Type B pancreatic cell (in vitro differentiated cells): ENCODE results near the gene ELP2. TPM values are rescaled to one million over a fixed set of nuclear protein-coding genes. Genes with fewer than 3 reads are reported as not detected.

Experiments
- DNase-seq: peaks from one replicate; pipeline ENCODE4 v3.0.0; 2021; ENCODE audit warnings: mixed read lengths; ENCODE audit not compliant: unreplicated experiment; ENCODE audit errors: extremely low spot score
- H3K27ac Mint-ChIP-seq: 2 replicates; pipeline ENCODE4 v1.8.0; 2021; ENCODE audit warnings: mild to moderate bottlenecking, mixed read lengths
- H3K27me3 Mint-ChIP-seq: 2 replicates; pipeline ENCODE4 v1.8.0; 2021; ENCODE audit warnings: mixed read lengths
- H3K36me3 Mint-ChIP-seq: 2 replicates; pipeline ENCODE4 v1.8.0; 2021; ENCODE audit warnings: mixed read lengths
- H3K4me1 Mint-ChIP-seq: one replicate; pipeline ENCODE4 v1.8.0; 2021; ENCODE audit warnings: mixed read lengths; ENCODE audit not compliant: unreplicated experiment
- H3K4me3 Mint-ChIP-seq: 2 replicates; pipeline ENCODE4 v1.8.0; 2021; ENCODE audit warnings: mild to moderate bottlenecking, mixed read lengths
- H3K9me3 Mint-ChIP-seq: 2 replicates; pipeline ENCODE4 v1.8.0; 2021; ENCODE audit warnings: mixed read lengths
- total RNA-seq: library from RNA; stranded (reverse); gene quantifications from 2 replicates; pipeline ENCODE4 v1.2.1, GENCODE V29; 2021; ENCODE audit warnings: low replicate concordance
- TF ChIP-seq, protein P1 (sequence below): fragments of 200-600 bp; sonication (generic); conservative IDR thresholded peaks from 2 replicates; pipeline ENCODE4 v1.5.0; 2021; ENCODE audit warnings: antibody characterized with exemption, mild to moderate bottlenecking

The ELP2 gene
- total RNA-seq, 1 donor from 2014 or later: 94.6 TPM

DNA sequence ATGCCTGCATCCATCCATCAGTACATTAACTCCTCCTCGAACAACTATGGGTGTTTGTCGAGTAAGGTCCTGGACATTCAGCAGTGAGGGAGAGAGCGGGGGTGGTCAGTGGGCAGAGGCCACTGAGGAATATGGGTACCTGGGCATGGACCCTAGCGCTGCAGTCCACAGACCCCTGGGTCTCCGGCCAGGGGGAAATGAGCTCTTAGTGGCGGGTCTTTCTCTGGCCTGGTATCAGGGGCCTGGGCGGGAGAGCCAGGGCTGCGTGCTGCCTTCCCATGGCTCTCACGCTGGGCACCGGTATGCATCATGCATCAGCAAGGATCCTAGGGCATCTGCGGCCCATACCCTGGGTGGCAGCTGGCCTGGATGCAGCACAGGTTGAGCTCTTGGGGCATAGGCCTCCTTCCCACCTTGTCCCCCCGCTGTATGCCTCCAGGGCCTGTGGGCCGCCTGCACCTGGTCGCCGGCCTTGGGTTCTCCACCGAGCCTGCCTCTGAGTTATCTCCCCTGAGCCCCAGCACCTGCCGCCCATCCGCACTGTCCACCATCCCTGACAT is 56.3 kb downstream of the ELP2 start:
- peak overlapping the region; percentile 91 for H3K4me3 Mint-ChIP-seq
- H3K27ac Mint-ChIP-seq: no peak overlapping the region
- TF ChIP-seq, protein P1, sequence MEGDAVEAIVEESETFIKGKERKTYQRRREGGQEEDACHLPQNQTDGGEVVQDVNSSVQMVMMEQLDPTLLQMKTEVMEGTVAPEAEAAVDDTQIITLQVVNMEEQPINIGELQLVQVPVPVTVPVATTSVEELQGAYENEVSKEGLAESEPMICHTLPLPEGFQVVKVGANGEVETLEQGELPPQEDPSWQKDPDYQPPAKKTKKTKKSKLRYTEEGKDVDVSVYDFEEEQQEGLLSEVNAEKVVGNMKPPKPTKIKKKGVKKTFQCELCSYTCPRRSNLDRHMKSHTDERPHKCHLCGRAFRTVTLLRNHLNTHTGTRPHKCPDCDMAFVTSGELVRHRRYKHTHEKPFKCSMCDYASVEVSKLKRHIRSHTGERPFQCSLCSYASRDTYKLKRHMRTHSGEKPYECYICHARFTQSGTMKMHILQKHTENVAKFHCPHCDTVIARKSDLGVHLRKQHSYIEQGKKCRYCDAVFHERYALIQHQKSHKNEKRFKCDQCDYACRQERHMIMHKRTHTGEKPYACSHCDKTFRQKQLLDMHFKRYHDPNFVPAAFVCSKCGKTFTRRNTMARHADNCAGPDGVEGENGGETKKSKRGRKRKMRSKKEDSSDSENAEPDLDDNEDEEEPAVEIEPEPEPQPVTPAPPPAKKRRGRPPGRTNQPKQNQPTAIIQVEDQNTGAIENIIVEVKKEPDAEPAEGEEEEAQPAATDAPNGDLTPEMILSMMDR: no peak
- no peaks in the 10 kb centered on the region for H3K36me3 Mint-ChIP-seq
- peaks cover 4% of the 10 kb centered on the region for H3K4me1 Mint-ChIP-seq
- H3K9me3 Mint-ChIP-seq: no peaks in the 10 kb centered on the region
- no peak for DNase-seq
- peaks cover 41% of the 10 kb centered on the region for H3K27me3 Mint-ChIP-seq

DNA sequence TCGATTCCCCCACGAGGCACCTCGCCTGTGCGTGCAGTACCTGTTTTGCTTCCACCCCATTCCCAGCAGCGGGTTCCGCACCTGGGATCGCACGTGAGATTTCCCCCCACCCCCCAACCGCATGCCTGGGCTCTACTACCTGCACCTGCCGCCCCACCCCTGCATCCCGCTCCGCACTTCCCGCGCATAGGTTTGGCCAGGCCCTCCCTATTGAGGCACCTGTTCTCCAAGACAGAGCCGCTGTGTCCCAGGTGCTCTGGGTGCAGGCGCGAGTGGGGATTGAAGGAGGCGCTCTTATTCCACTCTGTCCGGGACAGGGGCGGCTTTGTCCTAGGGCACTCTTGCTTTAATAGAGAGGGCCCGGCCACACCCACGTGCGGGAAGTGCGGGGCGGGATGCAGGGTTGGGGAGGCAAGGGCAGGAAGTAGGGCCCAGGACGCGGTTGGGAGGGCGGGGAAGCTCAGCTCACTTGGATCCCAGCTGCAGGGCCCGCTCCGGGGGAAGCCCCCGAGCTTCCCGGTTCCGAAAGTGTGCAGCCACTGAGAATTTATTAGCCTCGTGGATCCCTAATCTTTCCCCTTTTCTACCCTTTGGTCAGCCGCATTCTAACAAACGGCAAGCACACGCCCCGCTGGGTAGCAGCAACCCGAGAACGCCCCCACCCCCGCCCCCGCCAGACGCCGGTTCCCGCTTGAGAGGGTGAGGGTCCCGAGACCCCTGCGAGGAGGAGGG is 56.9 kb downstream of the ELP2 start:
- H3K27ac Mint-ChIP-seq: no peak overlapping the region
- peaks cover 41% of the 10 kb centered on the region for H3K27me3 Mint-ChIP-seq
- no peaks in the 10 kb centered on the region for H3K9me3 Mint-ChIP-seq
- DNase-seq: no peak
- H3K36me3 Mint-ChIP-seq: no peaks in the 10 kb centered on the region
- peaks cover 4% of the 10 kb centered on the region for H3K4me1 Mint-ChIP-seq
- peak overlapping the region; percentile 91 for H3K4me3 Mint-ChIP-seq
- TF ChIP-seq, protein P1: no peak

DNA sequence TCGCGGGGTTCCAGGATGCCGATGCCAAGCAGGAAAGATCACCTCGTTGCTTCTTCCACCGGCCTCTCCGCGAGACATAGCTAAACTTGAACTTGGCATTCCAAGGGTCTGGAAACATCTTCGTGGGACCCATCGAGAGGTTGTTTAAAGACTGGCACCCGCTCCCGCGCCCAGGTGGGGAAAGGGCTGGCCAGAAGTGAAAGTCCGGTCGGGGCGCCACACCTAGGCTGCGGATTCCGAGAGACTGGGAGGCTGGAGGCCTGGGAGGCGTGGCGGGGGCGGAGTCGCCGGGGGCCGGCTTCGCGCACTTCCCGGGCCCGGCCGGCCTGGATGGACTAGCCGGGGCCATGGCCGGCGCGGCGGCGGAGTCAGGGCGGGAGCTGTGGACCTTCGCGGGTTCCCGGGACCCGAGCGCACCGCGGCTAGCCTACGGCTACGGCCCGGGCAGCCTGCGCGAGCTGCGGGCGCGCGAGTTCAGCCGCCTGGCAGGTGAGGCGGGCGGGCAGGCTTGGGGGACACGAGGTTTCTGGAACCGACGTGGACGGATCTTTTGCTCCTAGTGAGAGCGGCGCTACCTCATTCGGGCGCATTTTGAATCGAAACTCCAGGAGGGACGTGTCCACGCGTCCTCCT is 57.6 kb downstream of the ELP2 start, which contains the start of gene MOCOS:
TSS of gene MOCOS (plus strand) at position 305 of the 633 bp plus-strand sequence. CDS start at position 348, 43 bp downstream.
- H3K4me1 Mint-ChIP-seq: peaks cover 4% of the 10 kb centered on the region
- TF ChIP-seq, protein P1: no peak
- peak within 1 kb of the TSS; percentile 58 for H3K27ac Mint-ChIP-seq
- no peaks in the 10 kb centered on the region for H3K36me3 Mint-ChIP-seq
- no peaks in the 10 kb centered on the region for H3K9me3 Mint-ChIP-seq
- DNase-seq: peak; percentile 86
- H3K4me3 Mint-ChIP-seq: peak within 1 kb of the TSS; percentile 91
- H3K27me3 Mint-ChIP-seq: peaks cover 41% of the 10 kb centered on the region

DNA sequence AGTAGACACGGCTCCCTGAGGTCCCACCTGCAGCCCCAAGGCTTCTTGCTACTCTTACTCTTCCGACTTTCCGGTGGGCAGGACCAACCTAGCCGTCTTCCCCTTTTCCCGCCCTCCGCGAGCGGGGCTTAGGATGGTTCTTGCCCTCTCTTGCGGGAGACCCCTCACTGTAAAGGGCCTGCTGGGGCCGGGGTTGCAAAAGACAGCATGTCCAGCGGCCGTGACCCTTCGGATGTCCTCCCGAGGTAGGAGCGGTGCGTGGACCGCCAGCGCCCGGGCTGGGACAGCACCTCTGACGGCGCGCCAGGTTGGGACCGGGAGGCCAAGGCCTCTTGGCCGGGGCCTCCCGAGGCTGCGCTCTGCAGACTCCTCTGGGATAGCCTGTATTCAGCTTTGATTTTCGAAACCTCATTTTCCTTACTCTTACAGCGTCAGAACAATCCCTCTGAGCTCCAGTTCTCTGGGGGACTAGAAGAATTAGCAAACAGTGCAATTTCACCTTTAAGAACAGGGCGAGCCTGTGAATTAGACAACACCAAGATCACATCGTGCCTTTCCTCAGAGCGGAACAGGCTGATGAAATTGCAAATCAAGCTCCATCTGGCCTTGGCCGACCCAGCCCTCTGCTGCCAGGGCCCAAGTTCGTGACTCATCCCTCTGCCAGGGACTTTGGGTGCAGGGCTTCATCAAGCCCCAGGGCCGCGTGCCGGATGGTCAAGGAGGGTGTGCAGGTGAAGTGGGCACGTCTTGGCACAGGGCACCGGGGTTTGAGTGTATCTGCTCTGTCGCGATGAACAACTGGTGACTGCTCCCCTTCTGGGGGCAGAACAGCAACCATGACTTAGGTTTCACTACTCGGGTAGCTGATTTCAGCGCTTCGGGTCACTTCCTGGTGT is 58.4 kb downstream of the ELP2 start:
- DNase-seq: no peak
- Mint-ChIP-seq H3K27ac (peak overlapping the region; percentile 58), H3K36me3 (no peaks in the 10 kb centered on the region), H3K9me3 (no peaks in the 10 kb centered on the region), H3K4me3 (peak overlapping the region; percentile 91), H3K27me3 (peaks cover 37% of the 10 kb centered on the region), H3K4me1 (peaks cover under 1% of the 10 kb centered on the region)
- TF ChIP-seq, protein P1: no peak

DNA sequence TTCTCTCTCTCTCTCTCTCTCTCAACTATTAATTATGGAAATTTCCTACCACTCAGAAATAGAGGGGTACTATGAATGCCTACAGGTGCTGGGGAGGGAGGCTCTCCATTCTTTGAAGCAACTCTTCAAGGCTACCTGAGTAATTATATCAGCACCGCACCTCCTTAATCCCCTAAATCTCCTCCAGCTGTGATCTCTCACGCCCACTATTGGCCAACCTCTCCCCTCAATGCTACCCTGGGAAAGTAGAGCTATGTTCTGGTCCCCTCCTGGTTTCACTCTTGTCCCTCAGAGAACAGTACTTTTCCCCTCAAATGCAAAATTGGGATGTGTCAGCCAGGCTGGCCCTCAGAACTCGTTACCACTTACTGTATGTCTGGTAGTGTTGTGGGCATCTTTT is 59.2 kb downstream of the ELP2 start:
- peak overlapping the region; percentile 91 for H3K4me3 Mint-ChIP-seq
- H3K9me3 Mint-ChIP-seq: no peaks in the 10 kb centered on the region
- H3K36me3 Mint-ChIP-seq: no peaks in the 10 kb centered on the region
- DNase-seq: no peak
- TF ChIP-seq, protein P1: no peak
- no peaks in the 10 kb centered on the region for H3K4me1 Mint-ChIP-seq
- H3K27ac Mint-ChIP-seq: no peak overlapping the region
- H3K27me3 Mint-ChIP-seq: peaks cover 36% of the 10 kb centered on the region
